Breast epithelium (tissue), 4 donors: ENCODE data around the gene CAV2. TPM values are rescaled to one million over a fixed set of nuclear protein-coding genes. Genes with fewer than 3 reads are reported as not detected.

Experiments used
- DNase-seq, 2 donors: peaks; one replicate each; pipeline ENCODE4 v3.0.0-alpha.2; 2019; ENCODE audit warnings: low spot score in 2 of 2
- H3K27ac ChIP-seq, 2 donors: fragments of 200-600 bp; sonication (generic) in 1 of 2; one replicate each; pipeline ENCODE4 v1.5.1; 2016 to 2019; ENCODE audit warnings: mild to moderate bottlenecking in 1 of 2
- H3K27me3 ChIP-seq, 2 donors: fragments of 200-600 bp; sonication (generic) in 1 of 2; one replicate each; pipeline versions ENCODE4 v1.5.1 to v1.6.0; 2017 to 2019; ENCODE audit warnings: control low read depth in 1 of 2, mild to moderate bottlenecking in 1 of 2
- H3K36me3 ChIP-seq: fragments of 200-600 bp; one replicate; pipeline ENCODE4 v1.5.1; 2019
- H3K4me1 ChIP-seq, 2 donors: fragments of 200-600 bp; sonication (generic); one replicate each; pipeline ENCODE4 v1.5.1; 2016 to 2019; ENCODE audit warnings: control low read depth in 1 of 2
- H3K4me3 ChIP-seq, 3 donors: fragments of 200-600 bp; sonication (generic); 1 replicate in 2 of 3; 2 replicates in 1 of 3; pipeline ENCODE4 v1.5.1; 2016 to 2019; ENCODE audit warnings: mild to moderate bottlenecking in 3 of 3, moderate library complexity in 2 of 3
- H3K9me3 ChIP-seq, 2 donors: fragments of 200-600 bp; sonication (generic) in 1 of 2; one replicate each; pipeline ENCODE4 v1.5.1; 2016 to 2019; ENCODE audit warnings: control low read depth in 1 of 2
- POLR2A ChIP-seq: fragments of 450-650 bp; IDR thresholded peaks from one replicate; pipeline ENCODE4 v1.6.1; 2016; ENCODE audit warnings: antibody characterized with exemption, mild to moderate bottlenecking, moderate library complexity
- POLR2AphosphoS5 ChIP-seq, 3 donors: sonication (generic); formaldehyde crosslinking; IDR thresholded peaks; one replicate each; pipeline ENCODE4 v1.6.1; 2017; ENCODE audit warnings: antibody characterized with exemption in 3 of 3
- intact Hi-C: fragments of 100-400 bp; cut with DNase I; formaldehyde crosslinking; loops from one replicate; pipeline ENCODE4 v1.15.1; 2023; ENCODE audit warnings: low total_unique reads
- total RNA-seq, 3 donors: library from RNA; depleted of rRNA; stranded (reverse); fragments of >200 nt; gene quantifications; one replicate each; pipeline ENCODE4 v1.1.0, GENCODE V29; 2016
- TF ChIP-seq, protein P1 (sequence below), 3 donors: fragments of 450-650 bp; IDR thresholded peaks; one replicate each; pipeline ENCODE4 v1.5.1; 2016 to 2017; ENCODE audit warnings: antibody characterized with exemption in 3 of 3, mild to moderate bottlenecking in 3 of 3, moderate library complexity in 3 of 3

CAV2 gene
- total RNA-seq, 3 donors from 2014 or later: 63.3 to 311 (median 97.6) TPM

- H3K27ac ChIP-seq: peak overlapping the region in 1 of 2 donors; percentile 23
Observed at GRCh38 chr7:116530107-116530820, 30.7 kb downstream of the CAV2 start.

GRCh38 chr7:116532102-116532688 is 32.7 kb downstream of the CAV2 start:
- DNase-seq: no peak
- no peaks in the 10 kb centered on the region for H3K36me3 ChIP-seq
- no peak for TF ChIP-seq POLR2A
- no peak for TF ChIP-seq POLR2AphosphoS5 (IDR thresholded peaks at IDR 0.05)
- TF ChIP-seq, protein P1, sequence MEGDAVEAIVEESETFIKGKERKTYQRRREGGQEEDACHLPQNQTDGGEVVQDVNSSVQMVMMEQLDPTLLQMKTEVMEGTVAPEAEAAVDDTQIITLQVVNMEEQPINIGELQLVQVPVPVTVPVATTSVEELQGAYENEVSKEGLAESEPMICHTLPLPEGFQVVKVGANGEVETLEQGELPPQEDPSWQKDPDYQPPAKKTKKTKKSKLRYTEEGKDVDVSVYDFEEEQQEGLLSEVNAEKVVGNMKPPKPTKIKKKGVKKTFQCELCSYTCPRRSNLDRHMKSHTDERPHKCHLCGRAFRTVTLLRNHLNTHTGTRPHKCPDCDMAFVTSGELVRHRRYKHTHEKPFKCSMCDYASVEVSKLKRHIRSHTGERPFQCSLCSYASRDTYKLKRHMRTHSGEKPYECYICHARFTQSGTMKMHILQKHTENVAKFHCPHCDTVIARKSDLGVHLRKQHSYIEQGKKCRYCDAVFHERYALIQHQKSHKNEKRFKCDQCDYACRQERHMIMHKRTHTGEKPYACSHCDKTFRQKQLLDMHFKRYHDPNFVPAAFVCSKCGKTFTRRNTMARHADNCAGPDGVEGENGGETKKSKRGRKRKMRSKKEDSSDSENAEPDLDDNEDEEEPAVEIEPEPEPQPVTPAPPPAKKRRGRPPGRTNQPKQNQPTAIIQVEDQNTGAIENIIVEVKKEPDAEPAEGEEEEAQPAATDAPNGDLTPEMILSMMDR (IDR thresholded peaks at IDR 0.05): no peak
- intact Hi-C loops: no loop called here
- no peaks in the 10 kb centered on the region for H3K27me3 ChIP-seq
- no peaks in the 10 kb centered on the region for H3K9me3 ChIP-seq
- H3K4me3 ChIP-seq: no peak overlapping the region
- no peaks in the 10 kb centered on the region for H3K4me1 ChIP-seq
- peak overlapping the region in 1 of 2 donors; percentile 10 for H3K27ac ChIP-seq

More at GRCh38 chr7:116530107-116530820, 30.7 kb downstream of the CAV2 start:
- TF ChIP-seq POLR2A: no peak
- TF ChIP-seq POLR2AphosphoS5 (IDR thresholded peaks at IDR 0.05): no peak
- TF ChIP-seq, protein P1 (IDR thresholded peaks at IDR 0.05): no peak
- intact Hi-C loops: no loop called here
- DNase-seq: no peak
- H3K27me3 ChIP-seq: no peaks in the 10 kb centered on the region
- H3K9me3 ChIP-seq: no peaks in the 10 kb centered on the region
- H3K4me3 ChIP-seq: peak overlapping the region in 2 of 3 donors; percentile 16
- no peaks in the 10 kb centered on the region for H3K36me3 ChIP-seq
- H3K4me1 ChIP-seq: no peaks in the 10 kb centered on the region

DNA sequence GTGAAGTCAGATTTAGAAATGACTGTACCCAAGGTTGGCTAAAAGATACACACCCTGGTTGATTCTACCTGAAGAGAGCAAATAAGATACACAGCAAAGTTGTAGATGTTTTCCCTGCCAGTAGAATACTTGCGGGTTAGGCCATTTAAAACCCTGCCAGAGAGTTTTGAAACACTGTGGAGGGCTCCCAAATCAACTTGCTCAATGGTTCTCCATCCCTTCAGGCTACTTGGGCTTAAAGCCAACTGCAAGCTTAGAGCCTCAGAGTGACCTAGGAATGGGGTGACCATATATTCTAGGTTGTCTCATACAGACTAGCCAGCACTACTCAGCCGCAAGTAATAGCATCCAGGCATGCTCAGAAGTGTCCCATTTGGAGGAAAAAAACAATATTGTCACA is 35.3 kb downstream of the CAV2 start:
- H3K36me3 ChIP-seq: peaks cover 6% of the 10 kb centered on the region
- intact Hi-C loops: no loop called here
- no peak overlapping the region for H3K4me3 ChIP-seq
- DNase-seq: peak in 1 of 2 donors; percentile 30
- peak overlapping the region; percentile 45 to 55 for H3K27ac ChIP-seq
- no peaks in the 10 kb centered on the region for H3K9me3 ChIP-seq
- no peaks in the 10 kb centered on the region for H3K4me1 ChIP-seq
- TF ChIP-seq, protein P1 (IDR thresholded peaks at IDR 0.05): no peak
- TF ChIP-seq POLR2AphosphoS5 (IDR thresholded peaks at IDR 0.05): peak in 1 of 3 donors; percentile 38
- no peaks in the 10 kb centered on the region for H3K27me3 ChIP-seq

- Histone ChIP-seq H3K27ac (peak overlapping the region; percentile 45 to 55), H3K36me3 (peaks cover 6% of the 10 kb centered on the region), H3K4me3 (no peak overlapping the region), H3K9me3 (no peaks in the 10 kb centered on the region), H3K4me1 (no peaks in the 10 kb centered on the region), H3K27me3 (no peaks in the 10 kb centered on the region)
- TF ChIP-seq POLR2AphosphoS5 (IDR thresholded peaks at IDR 0.05) (no peak), POLR2A (no peak)
- TF ChIP-seq, protein P1 (IDR thresholded peaks at IDR 0.05): no peak
- DNase-seq: no peak
- intact Hi-C loops: no loop called here
Observed at GRCh38 chr7:116535416-116535815, 35.9 kb downstream of the CAV2 start.

DNA sequence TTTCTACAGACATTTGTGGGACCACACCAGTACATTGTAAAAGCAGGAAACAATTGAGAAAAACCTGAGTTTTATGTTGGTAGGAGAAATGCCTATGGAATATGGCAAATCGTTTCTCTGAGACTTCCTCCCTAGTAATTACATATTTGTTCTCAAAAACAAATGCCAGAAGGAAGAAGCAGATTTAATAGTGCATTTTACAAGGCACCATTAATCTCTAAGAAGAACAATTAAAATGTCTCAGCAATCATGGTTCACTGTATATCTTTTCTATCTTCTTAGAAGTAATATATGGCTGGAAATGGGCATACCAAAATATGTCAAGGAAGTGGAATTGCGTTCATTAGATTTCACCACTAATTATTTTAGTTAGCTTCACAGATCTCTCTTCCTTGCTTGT is 38.6 kb downstream of the CAV2 start:
- Histone ChIP-seq H3K4me3 (no peak overlapping the region), H3K27me3 (no peaks in the 10 kb centered on the region), H3K36me3 (peaks cover 6% of the 10 kb centered on the region), H3K9me3 (no peaks in the 10 kb centered on the region), H3K27ac (no peak overlapping the region), H3K4me1 (no peaks in the 10 kb centered on the region)
- intact Hi-C loops: no loop called here
- DNase-seq: no peak
- TF ChIP-seq POLR2AphosphoS5 (IDR thresholded peaks at IDR 0.05) (no peak), POLR2A (no peak)
- TF ChIP-seq, protein P1 (IDR thresholded peaks at IDR 0.05): no peak
